T-helper 2 cell treated with Interferon-gamma antibody and Interleukin-4, amounts not matched to agents 5 μg/mL and 100 μg/mL, for 36 hours (primary cell): Measurements from ENCODE around the gene KRTAP20-4.

ENCODE experiments used
- DNase-seq: peaks from one replicate; pipeline ENCODE4 v3.0.0; 2021; ENCODE audit warnings: low spot score
- H3K27ac Mint-ChIP-seq: one replicate; pipeline ENCODE4 v1.8.0; 2021; ENCODE audit warnings: mild to moderate bottlenecking, mixed read lengths
- H3K27me3 Mint-ChIP-seq: one replicate; pipeline ENCODE4 v1.8.0; 2021; ENCODE audit warnings: low read depth, mixed read lengths
- H3K36me3 Mint-ChIP-seq: one replicate; pipeline ENCODE4 v1.8.0; 2021; ENCODE audit warnings: low read depth, mixed read lengths
- H3K4me1 Mint-ChIP-seq: one replicate; pipeline ENCODE4 v1.8.0; 2021; ENCODE audit warnings: low read depth, mixed read lengths
- H3K4me3 Mint-ChIP-seq: one replicate; pipeline ENCODE4 v1.8.0; 2022; ENCODE audit warnings: mild to moderate bottlenecking, moderate library complexity, mixed read lengths
- H3K9me3 Mint-ChIP-seq: one replicate; pipeline ENCODE4 v1.8.0; 2021; ENCODE audit warnings: mixed read lengths

KRTAP20-4 gene

GRCh38 chr21:30620522-30620921, at the start of gene KRTAP20-4:
Gene KRTAP20-4, plus strand, starts transcription at chr21:30620627.
- H3K36me3 Mint-ChIP-seq: no peaks in the 10 kb centered on the region
- H3K9me3 Mint-ChIP-seq: no peaks in the 10 kb centered on the region
- DNase-seq: no peak
- no peak within 1 kb of the TSS for H3K4me3 Mint-ChIP-seq
- no peaks in the 10 kb centered on the region for H3K27me3 Mint-ChIP-seq
- no peaks in the 10 kb centered on the region for H3K4me1 Mint-ChIP-seq
- no peak within 1 kb of the TSS for H3K27ac Mint-ChIP-seq

- H3K36me3 Mint-ChIP-seq: no peaks in the 10 kb centered on the region
- no peaks in the 10 kb centered on the region for H3K4me1 Mint-ChIP-seq
- H3K27me3 Mint-ChIP-seq: no peaks in the 10 kb centered on the region
- no peaks in the 10 kb centered on the region for H3K9me3 Mint-ChIP-seq
- DNase-seq: no peak
- H3K27ac Mint-ChIP-seq: no peak overlapping the region
- no peak overlapping the region for H3K4me3 Mint-ChIP-seq
Observed at GRCh38 chr21:30577766-30578165, 42.7 kb upstream of the KRTAP20-4 start.

- Mint-ChIP-seq H3K4me3 (no peak overlapping the region), H3K27ac (no peak overlapping the region), H3K27me3 (no peaks in the 10 kb centered on the region), H3K4me1 (no peaks in the 10 kb centered on the region), H3K36me3 (no peaks in the 10 kb centered on the region), H3K9me3 (no peaks in the 10 kb centered on the region)
- DNase-seq: no peak
Observed at GRCh38 chr21:30579346-30579745, 41.1 kb upstream of the KRTAP20-4 start.

GRCh38 chr21:30580132-30580531, 40.3 kb upstream of the KRTAP20-4 start:
- no peaks in the 10 kb centered on the region for H3K36me3 Mint-ChIP-seq
- no peak overlapping the region for H3K27ac Mint-ChIP-seq
- H3K9me3 Mint-ChIP-seq: no peaks in the 10 kb centered on the region
- no peaks in the 10 kb centered on the region for H3K27me3 Mint-ChIP-seq
- DNase-seq: no peak
- no peaks in the 10 kb centered on the region for H3K4me1 Mint-ChIP-seq
- no peak overlapping the region for H3K4me3 Mint-ChIP-seq

GRCh38 chr21:30582870-30583269, 37.6 kb upstream of the KRTAP20-4 start:
- Mint-ChIP-seq H3K36me3 (no peaks in the 10 kb centered on the region), H3K27ac (no peak overlapping the region), H3K9me3 (no peaks in the 10 kb centered on the region), H3K4me3 (no peak overlapping the region), H3K4me1 (no peaks in the 10 kb centered on the region), H3K27me3 (no peaks in the 10 kb centered on the region)
- no peak for DNase-seq

- Mint-ChIP-seq H3K4me3 (no peak within 1 kb of the TSS), H3K27me3 (no peaks in the 10 kb centered on the region), H3K36me3 (no peaks in the 10 kb centered on the region), H3K4me1 (no peaks in the 10 kb centered on the region), H3K27ac (no peak within 1 kb of the TSS), H3K9me3 (no peaks in the 10 kb centered on the region)
- DNase-seq: no peak
Observed at GRCh38 chr21:30590297-30590696, 30.1 kb upstream of the KRTAP20-4 start, which contains the start of gene KRTAP22-2. Gene KRTAP22-2, minus strand, starts transcription at chr21:30590397.

GRCh38 chr21:30592140-30592539, 28.3 kb upstream of the KRTAP20-4 start, which contains the start of gene KRTAP6-3:
Gene KRTAP6-3, plus strand, starts transcription at chr21:30592440. Its CDS starts 6 bp downstream, at chr21:30592446.
- Mint-ChIP-seq H3K36me3 (no peaks in the 10 kb centered on the region), H3K9me3 (no peaks in the 10 kb centered on the region), H3K27me3 (no peaks in the 10 kb centered on the region), H3K4me1 (no peaks in the 10 kb centered on the region), H3K27ac (no peak within 1 kb of the TSS), H3K4me3 (no peak within 1 kb of the TSS)
- DNase-seq: no peak

- H3K4me1 Mint-ChIP-seq: no peaks in the 10 kb centered on the region
Observed at GRCh38 chr21:30598802-30599201, 21.6 kb upstream of the KRTAP20-4 start, which contains the start of gene KRTAP6-2. Gene KRTAP6-2, minus strand, starts transcription at chr21:30598902. Its CDS starts 28 bp downstream, at chr21:30598874.

GRCh38 chr21:30600787-30601186, 19.6 kb upstream of the KRTAP20-4 start, which contains the start of gene KRTAP22-1:
Gene KRTAP22-1, plus strand, starts transcription at chr21:30601087.
- no peak for DNase-seq
- no peak within 1 kb of the TSS for H3K27ac Mint-ChIP-seq
- no peaks in the 10 kb centered on the region for H3K4me1 Mint-ChIP-seq
- H3K27me3 Mint-ChIP-seq: peaks cover 2% of the 10 kb centered on the region
- no peaks in the 10 kb centered on the region for H3K36me3 Mint-ChIP-seq
- H3K9me3 Mint-ChIP-seq: peaks cover 11% of the 10 kb centered on the region
- no peak within 1 kb of the TSS for H3K4me3 Mint-ChIP-seq

More at GRCh38 chr21:30598802-30599201, 21.6 kb upstream of the KRTAP20-4 start, which contains the start of gene KRTAP6-2:
- Mint-ChIP-seq H3K27ac (no peak within 1 kb of the TSS), H3K36me3 (no peaks in the 10 kb centered on the region), H3K27me3 (peaks cover 2% of the 10 kb centered on the region), H3K4me3 (no peak within 1 kb of the TSS), H3K9me3 (peaks cover 11% of the 10 kb centered on the region)
- no peak for DNase-seq

GRCh38 chr21:30605968-30606367, 14.5 kb upstream of the KRTAP20-4 start:
- Mint-ChIP-seq H3K27ac (no peak overlapping the region), H3K27me3 (peaks cover 2% of the 10 kb centered on the region), H3K4me1 (no peaks in the 10 kb centered on the region), H3K36me3 (no peaks in the 10 kb centered on the region), H3K9me3 (peaks cover 20% of the 10 kb centered on the region), H3K4me3 (no peak overlapping the region)
- DNase-seq: no peak

GRCh38 chr21:30612132-30612531, 8.3 kb upstream of the KRTAP20-4 start:
- no peaks in the 10 kb centered on the region for H3K36me3 Mint-ChIP-seq
- H3K4me3 Mint-ChIP-seq: no peak overlapping the region
- peaks cover 18% of the 10 kb centered on the region for H3K9me3 Mint-ChIP-seq
- H3K27ac Mint-ChIP-seq: no peak overlapping the region
- no peak for DNase-seq
- no peaks in the 10 kb centered on the region for H3K27me3 Mint-ChIP-seq
- peaks cover 2% of the 10 kb centered on the region for H3K4me1 Mint-ChIP-seq

GRCh38 chr21:30613836-30614235, 6.6 kb upstream of the KRTAP20-4 start, which contains the start of gene KRTAP6-1:
Gene KRTAP6-1, minus strand, starts transcription at chr21:30613930. Its CDS starts 26 bp downstream, at chr21:30613904.
- Mint-ChIP-seq H3K9me3 (peaks cover 18% of the 10 kb centered on the region), H3K27ac (no peak within 1 kb of the TSS), H3K4me3 (no peak within 1 kb of the TSS), H3K27me3 (no peaks in the 10 kb centered on the region), H3K36me3 (no peaks in the 10 kb centered on the region), H3K4me1 (peaks cover 2% of the 10 kb centered on the region)
- no peak for DNase-seq

- no peak overlapping the region for H3K4me3 Mint-ChIP-seq
- no peaks in the 10 kb centered on the region for H3K27me3 Mint-ChIP-seq
- no peak overlapping the region for H3K27ac Mint-ChIP-seq
- no peaks in the 10 kb centered on the region for H3K36me3 Mint-ChIP-seq
- peaks cover 2% of the 10 kb centered on the region for H3K4me1 Mint-ChIP-seq
- peaks cover 18% of the 10 kb centered on the region for H3K9me3 Mint-ChIP-seq
- no peak for DNase-seq
Observed at GRCh38 chr21:30615199-30615598, 5.2 kb upstream of the KRTAP20-4 start.

- Mint-ChIP-seq H3K36me3 (no peaks in the 10 kb centered on the region), H3K27ac (no peak within 1 kb of the TSS), H3K27me3 (no peaks in the 10 kb centered on the region), H3K4me1 (peaks cover 2% of the 10 kb centered on the region), H3K4me3 (no peak within 1 kb of the TSS), H3K9me3 (peaks cover 8% of the 10 kb centered on the region)
- DNase-seq: no peak
Observed at GRCh38 chr21:30616125-30616524, 4.3 kb upstream of the KRTAP20-4 start, which contains the start of gene KRTAP20-1. Gene KRTAP20-1, plus strand, starts transcription at chr21:30616425. Its CDS starts 30 bp downstream, at chr21:30616455.

- no peak for DNase-seq
- no peaks in the 10 kb centered on the region for H3K4me1 Mint-ChIP-seq
- no peak overlapping the region for H3K27ac Mint-ChIP-seq
- no peak overlapping the region for H3K4me3 Mint-ChIP-seq
- no peaks in the 10 kb centered on the region for H3K27me3 Mint-ChIP-seq
- no peaks in the 10 kb centered on the region for H3K9me3 Mint-ChIP-seq
- no peaks in the 10 kb centered on the region for H3K36me3 Mint-ChIP-seq
Observed at GRCh38 chr21:30620080-30620479, 347 bp upstream of the KRTAP20-4 start.
